Upper lobe of left lung (tissue), 4 donors: ENCODE results near the gene C16orf92.
A peak's percentile ranks its signal among the peaks of the same experiment; 100 is the strongest.

Experiments used
- EP300 ChIP-seq, 4 donors: sonication (generic); formaldehyde crosslinking; IDR thresholded peaks; one replicate each; pipeline ENCODE4 v1.5.1; 2017; ENCODE audit warnings: antibody characterized with exemption in 4 of 4, control low read depth in 2 of 4
- POLR2A ChIP-seq, 4 donors: fragments of 450-650 bp; IDR thresholded peaks; one replicate each; pipeline ENCODE4 v1.5.1; 2016 to 2017; ENCODE audit warnings: antibody characterized with exemption in 4 of 4, mild to moderate bottlenecking in 2 of 4
- POLR2AphosphoS5 ChIP-seq, 2 donors: sonication (generic); formaldehyde crosslinking; IDR thresholded peaks; one replicate each; pipeline ENCODE4 v1.5.1; 2017; ENCODE audit warnings: antibody characterized with exemption in 2 of 2
- TF ChIP-seq, protein P1 (sequence below), 6 experiments: fragments of 450-650 bp in 4 of 6; fragments of 200-600 bp in 2 of 6; sonication (generic) in 2 of 6; IDR thresholded peaks; one replicate each; pipeline ENCODE4 v1.5.1; 2016 to 2019; ENCODE audit warnings: antibody characterized with exemption in 6 of 6

DNA sequence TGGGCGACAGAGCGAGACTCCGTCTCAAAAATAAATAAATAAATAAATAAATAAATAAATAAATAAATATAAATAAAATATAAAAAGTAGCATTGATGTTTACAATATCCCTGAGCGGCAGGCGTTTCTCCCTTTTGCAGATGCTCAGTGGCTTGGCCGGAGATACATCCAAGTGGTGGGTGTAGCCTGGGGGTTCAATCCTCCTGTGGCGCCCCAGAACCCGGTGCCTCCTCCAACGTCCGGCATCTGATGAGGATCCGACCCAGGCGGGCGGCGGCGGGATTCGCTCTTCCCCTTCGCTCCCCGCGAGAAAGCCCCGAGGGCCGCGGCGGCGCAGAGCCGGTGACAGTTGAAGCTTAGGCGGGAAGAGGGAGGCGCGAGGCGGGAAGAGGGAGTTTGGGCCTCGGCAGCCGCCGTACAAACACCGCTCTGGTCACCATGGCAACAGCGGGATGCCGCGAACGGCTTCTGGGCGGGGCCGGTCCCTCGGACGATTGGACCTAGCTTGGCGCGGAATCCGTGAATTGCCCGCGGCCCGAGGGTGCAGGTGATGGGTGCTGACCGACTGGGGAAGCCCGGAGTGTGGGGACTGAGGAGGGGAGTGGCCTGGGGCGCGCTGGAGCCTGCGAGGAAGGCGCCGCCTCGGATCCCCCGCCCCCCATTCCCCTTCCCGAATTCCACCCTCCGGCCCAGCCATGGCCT lies 29.8 kb downstream of the C16orf92 start:
- TF ChIP-seq, protein P1, sequence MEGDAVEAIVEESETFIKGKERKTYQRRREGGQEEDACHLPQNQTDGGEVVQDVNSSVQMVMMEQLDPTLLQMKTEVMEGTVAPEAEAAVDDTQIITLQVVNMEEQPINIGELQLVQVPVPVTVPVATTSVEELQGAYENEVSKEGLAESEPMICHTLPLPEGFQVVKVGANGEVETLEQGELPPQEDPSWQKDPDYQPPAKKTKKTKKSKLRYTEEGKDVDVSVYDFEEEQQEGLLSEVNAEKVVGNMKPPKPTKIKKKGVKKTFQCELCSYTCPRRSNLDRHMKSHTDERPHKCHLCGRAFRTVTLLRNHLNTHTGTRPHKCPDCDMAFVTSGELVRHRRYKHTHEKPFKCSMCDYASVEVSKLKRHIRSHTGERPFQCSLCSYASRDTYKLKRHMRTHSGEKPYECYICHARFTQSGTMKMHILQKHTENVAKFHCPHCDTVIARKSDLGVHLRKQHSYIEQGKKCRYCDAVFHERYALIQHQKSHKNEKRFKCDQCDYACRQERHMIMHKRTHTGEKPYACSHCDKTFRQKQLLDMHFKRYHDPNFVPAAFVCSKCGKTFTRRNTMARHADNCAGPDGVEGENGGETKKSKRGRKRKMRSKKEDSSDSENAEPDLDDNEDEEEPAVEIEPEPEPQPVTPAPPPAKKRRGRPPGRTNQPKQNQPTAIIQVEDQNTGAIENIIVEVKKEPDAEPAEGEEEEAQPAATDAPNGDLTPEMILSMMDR (IDR thresholded peaks at IDR 0.05), result peak in 2 of 6 experiments; percentile 6 to 27
- peak in 2 of 4 donors; percentile 15 to 30 for TF ChIP-seq POLR2A (IDR thresholded peaks at IDR 0.05)
- peak; percentile 82 to 90 for TF ChIP-seq POLR2AphosphoS5 (IDR thresholded peaks at IDR 0.05)
- TF ChIP-seq EP300 (IDR thresholded peaks at IDR 0.05), result peak in 1 of 4 donors; percentile 80
